ENCODE measurements around the gene PPP4R3B. TPM values are rescaled to one million over a fixed set of nuclear protein-coding genes. Genes with fewer than 3 reads are reported as not detected.

Gene PPP4R3B
- total RNA-seq = 10 to 100 TPM; 80.8 TPM

- DNase-seq (peak; percentile 98 to 99), ATAC-seq (replicated peaks in 1 of 2) (peak; percentile 93 to 94)
- H3K27ac Mint-ChIP-seq = no peak within 1 kb of the TSS
- H3K4me1 Mint-ChIP-seq (ENCODE audit: low read depth) = peaks cover 32% of the 10 kb centered on the region
- H3K4me3 Mint-ChIP-seq = no peak within 1 kb of the TSS
- peaks cover 3 to 14% of the 10 kb centered on the region in 2 donors for H3K36me3 Mint-ChIP-seq (ENCODE audit: insufficient read depth in 2 of 2)
- H3K27me3 Mint-ChIP-seq (ENCODE audit: low read depth) = no peaks in the 10 kb centered on the region
- no peaks in the 10 kb centered on the region for H3K9me3 Mint-ChIP-seq
Observed at GRCh38 chr2:55617175-55618024, at the start of gene PPP4R3B. TSS of gene PPP4R3B (minus strand) at chr2:55617622. CDS start at chr2:55617285, 337 bp downstream.

GRCh38 chr2:55653255-55653654, 35.8 kb upstream of the PPP4R3B start:
- H3K9me3 Mint-ChIP-seq = no peaks in the 10 kb centered on the region
- H3K4me3 Mint-ChIP-seq = no peak overlapping the region
- H3K36me3 Mint-ChIP-seq (ENCODE audit: insufficient read depth in 2 of 2) = peaks cover 5 to 26% of the 10 kb centered on the region in 2 donors
- no peak overlapping the region for H3K27ac Mint-ChIP-seq
- no peaks in the 10 kb centered on the region for H3K4me1 Mint-ChIP-seq (ENCODE audit: low read depth)
- ATAC-seq (replicated peaks in 1 of 2) (no peak), DNase-seq (no peak)
- H3K27me3 Mint-ChIP-seq (ENCODE audit: low read depth) = no peaks in the 10 kb centered on the region

- Mint-ChIP-seq H3K27ac (peak overlapping the region; percentile 44), H3K4me3 (no peak overlapping the region), H3K4me1 (ENCODE audit: low read depth) (no peaks in the 10 kb centered on the region), H3K36me3 (ENCODE audit: insufficient read depth in 2 of 2) (peaks cover 3 to 26% of the 10 kb centered on the region in 2 donors), H3K27me3 (ENCODE audit: low read depth) (no peaks in the 10 kb centered on the region), H3K9me3 (no peaks in the 10 kb centered on the region)
- DNase-seq (no peak), ATAC-seq (replicated peaks in 1 of 2) (no peak)
Observed at GRCh38 chr2:55649211-55649610, 31.8 kb upstream of the PPP4R3B start.

GRCh38 chr2:55636831-55637230, 19.4 kb upstream of the PPP4R3B start:
- Mint-ChIP-seq H3K4me3 (no peak overlapping the region), H3K36me3 (ENCODE audit: insufficient read depth in 2 of 2) (peaks cover 3 to 25% of the 10 kb centered on the region in 2 donors), H3K27me3 (ENCODE audit: low read depth) (no peaks in the 10 kb centered on the region), H3K9me3 (no peaks in the 10 kb centered on the region), H3K4me1 (ENCODE audit: low read depth) (no peaks in the 10 kb centered on the region), H3K27ac (no peak overlapping the region)
- DNase-seq (no peak), ATAC-seq (replicated peaks in 1 of 2) (no peak)

- Mint-ChIP-seq H3K27ac (no peak overlapping the region), H3K36me3 (ENCODE audit: insufficient read depth in 2 of 2) (peaks cover 3 to 12% of the 10 kb centered on the region in 2 donors), H3K4me1 (ENCODE audit: low read depth) (peaks cover 5% of the 10 kb centered on the region), H3K27me3 (ENCODE audit: low read depth) (no peaks in the 10 kb centered on the region), H3K9me3 (no peaks in the 10 kb centered on the region), H3K4me3 (no peak overlapping the region)
- DNase-seq = no peak
- no peak for ATAC-seq (replicated peaks in 1 of 2)
Observed at GRCh38 chr2:55628931-55629330, 11.5 kb upstream of the PPP4R3B start.

- DNase-seq = no peak
- H3K9me3 Mint-ChIP-seq = no peaks in the 10 kb centered on the region
- peaks cover 15% of the 10 kb centered on the region for H3K4me1 Mint-ChIP-seq (ENCODE audit: low read depth)
- ATAC-seq (replicated peaks in 1 of 2) = no peak
- peaks cover 3 to 7% of the 10 kb centered on the region in 2 donors for H3K36me3 Mint-ChIP-seq (ENCODE audit: insufficient read depth in 2 of 2)
- H3K27me3 Mint-ChIP-seq (ENCODE audit: low read depth) = no peaks in the 10 kb centered on the region
- no peak overlapping the region for H3K27ac Mint-ChIP-seq
- no peak overlapping the region for H3K4me3 Mint-ChIP-seq
Observed at GRCh38 chr2:55627915-55628314, 10.5 kb upstream of the PPP4R3B start.

- Mint-ChIP-seq H3K27ac (no peak overlapping the region), H3K27me3 (ENCODE audit: low read depth) (no peaks in the 10 kb centered on the region), H3K4me3 (no peak overlapping the region), H3K4me1 (ENCODE audit: low read depth) (peaks cover 27% of the 10 kb centered on the region), H3K9me3 (no peaks in the 10 kb centered on the region), H3K36me3 (ENCODE audit: insufficient read depth in 2 of 2) (peaks cover 0 to 1% of the 10 kb centered on the region in 2 donors)
- no peak for ATAC-seq (replicated peaks in 1 of 2)
- no peak for DNase-seq
Observed at GRCh38 chr2:55621802-55622201, 4.4 kb upstream of the PPP4R3B start.

- no peaks in the 10 kb centered on the region for H3K9me3 Mint-ChIP-seq
- peaks cover 36% of the 10 kb centered on the region for H3K4me1 Mint-ChIP-seq (ENCODE audit: low read depth)
- peak overlapping the region in 1 of 2 donors; percentile 59 for H3K4me3 Mint-ChIP-seq
- ATAC-seq (replicated peaks in 1 of 2) = no peak
- peak overlapping the region; percentile 47 for H3K27ac Mint-ChIP-seq
- H3K36me3 Mint-ChIP-seq (ENCODE audit: insufficient read depth in 2 of 2) = peaks cover 0 to 4% of the 10 kb centered on the region in 2 donors
- no peaks in the 10 kb centered on the region for H3K27me3 Mint-ChIP-seq (ENCODE audit: low read depth)
- DNase-seq = peak; percentile 34 to 36
Observed at GRCh38 chr2:55620123-55620779, 2.8 kb upstream of the PPP4R3B start.

- Mint-ChIP-seq H3K27ac (no peak overlapping the region), H3K36me3 (ENCODE audit: insufficient read depth in 2 of 2) (peaks cover 3 to 11% of the 10 kb centered on the region in 2 donors), H3K9me3 (no peaks in the 10 kb centered on the region), H3K4me1 (ENCODE audit: low read depth) (peaks cover 43% of the 10 kb centered on the region), H3K4me3 (no peak overlapping the region), H3K27me3 (ENCODE audit: low read depth) (no peaks in the 10 kb centered on the region)
- peak; percentile 59 for DNase-seq
- peak; percentile 16 to 17 for ATAC-seq (replicated peaks in 1 of 2)
Observed at GRCh38 chr2:55618275-55619055, 1.0 kb upstream of the PPP4R3B start.

- ATAC-seq (replicated peaks in 1 of 2) (no peak), DNase-seq (no peak)
- Mint-ChIP-seq H3K27ac (no peak overlapping the region), H3K4me1 (ENCODE audit: low read depth) (peaks cover 38% of the 10 kb centered on the region), H3K27me3 (ENCODE audit: low read depth) (no peaks in the 10 kb centered on the region), H3K36me3 (ENCODE audit: insufficient read depth in 2 of 2) (peaks cover 3 to 13% of the 10 kb centered on the region in 2 donors), H3K4me3 (no peak overlapping the region), H3K9me3 (no peaks in the 10 kb centered on the region)
Observed at GRCh38 chr2:55618025-55618274, 528 bp upstream of the PPP4R3B start.

- no peaks in the 10 kb centered on the region for H3K9me3 Mint-ChIP-seq
- H3K4me1 Mint-ChIP-seq (ENCODE audit: low read depth) = peaks cover 33% of the 10 kb centered on the region
- no peak overlapping the region for H3K4me3 Mint-ChIP-seq
- H3K27ac Mint-ChIP-seq = no peak overlapping the region
- ATAC-seq (replicated peaks in 1 of 2) (peak; percentile 0), DNase-seq (peak; percentile 24 to 40)
- H3K27me3 Mint-ChIP-seq (ENCODE audit: low read depth) = no peaks in the 10 kb centered on the region
- peaks cover 3 to 14% of the 10 kb centered on the region in 2 donors for H3K36me3 Mint-ChIP-seq (ENCODE audit: insufficient read depth in 2 of 2)
Observed at GRCh38 chr2:55616551-55617174, 759 bp downstream of the PPP4R3B start.

GRCh38 chr2:55611997-55612396, 5.4 kb downstream of the PPP4R3B start:
- H3K27ac Mint-ChIP-seq = no peak overlapping the region
- no peak overlapping the region for H3K4me3 Mint-ChIP-seq
- no peaks in the 10 kb centered on the region for H3K27me3 Mint-ChIP-seq (ENCODE audit: low read depth)
- peaks cover 7 to 20% of the 10 kb centered on the region in 2 donors for H3K36me3 Mint-ChIP-seq (ENCODE audit: insufficient read depth in 2 of 2)
- peaks cover 59% of the 10 kb centered on the region for H3K4me1 Mint-ChIP-seq (ENCODE audit: low read depth)
- H3K9me3 Mint-ChIP-seq = no peaks in the 10 kb centered on the region
- DNase-seq (no peak), ATAC-seq (replicated peaks in 1 of 2) (no peak)
